Esophagus squamous epithelium (tissue), 5 donors: Measurements from ENCODE around the gene EGFR. TPM values are rescaled to one million over a fixed set of nuclear protein-coding genes. Genes with fewer than 3 reads are reported as not detected.

Experiments
- DNase-seq: peaks from one replicate; lab custom pipeline; 2025; lab: John Stamatoyannopoulos, UW
- H3K27ac ChIP-seq, 4 donors: fragments of 200-600 bp; sonication (generic); one replicate each; pipeline ENCODE4 v1.5.1; 2016 to 2019; ENCODE audit warnings: mild to moderate bottlenecking in 1 of 4
- H3K27me3 ChIP-seq, 4 donors: fragments of 200-600 bp; sonication (generic); 1 replicate in 3 of 4; 2 replicates in 1 of 4; pipeline versions ENCODE4 v1.5.1 to v1.6.0; 2017 to 2021; ENCODE audit warnings: antibody characterized with exemption in 1 of 4
- H3K36me3 ChIP-seq, 3 donors: fragments of 200-600 bp; sonication (generic); one replicate each; pipeline ENCODE4 v1.5.1; 2016 to 2019
- H3K4me1 ChIP-seq, 3 donors: fragments of 200-600 bp; sonication (generic); one replicate each; pipeline ENCODE4 v1.5.1; 2017 to 2019
- H3K4me3 ChIP-seq, 4 donors: fragments of 200-600 bp; sonication (generic); 1 replicate in 3 of 4; 2 replicates in 1 of 4; pipeline ENCODE4 v1.5.1; 2016 to 2019; ENCODE audit warnings: mild to moderate bottlenecking in 2 of 4, moderate library complexity in 1 of 4
- H3K9me3 ChIP-seq, 3 donors: fragments of 200-600 bp; sonication (generic); one replicate each; pipeline ENCODE4 v1.5.1; 2016 to 2019
- POLR2A ChIP-seq, 4 donors: fragments of 450-650 bp; IDR thresholded peaks; one replicate each; pipeline ENCODE4 v1.6.1; 2017; ENCODE audit warnings: antibody characterized with exemption in 4 of 4, mild to moderate bottlenecking in 4 of 4, moderate library complexity in 3 of 4
- WGBS, 2 donors: methylation state at CpG; one replicate each; pipeline ENCODE4 v1.1.5; 2018; 5-methylcytosine and 5-hydroxymethylcytosine counted together
- intact Hi-C: fragments of 100-400 bp; cut with DNase I; formaldehyde crosslinking; loops from one replicate; pipeline ENCODE4 v1.15.0; 2022
- total RNA-seq, 4 donors: library from RNA; depleted of rRNA; stranded (reverse); fragments of >200 nt; gene quantifications; one replicate each; pipeline ENCODE4 v1.1.0, GENCODE V29; 2016
- TF ChIP-seq, protein P1 (sequence below), 6 experiments: fragments of 450-650 bp in 4 of 6; fragments of 200-600 bp in 2 of 6; sonication (generic) in 2 of 6; IDR thresholded peaks; one replicate each; pipeline ENCODE4 v1.5.1; 2016 to 2019; ENCODE audit warnings: antibody characterized with exemption in 6 of 6, mild to moderate bottlenecking in 4 of 6, moderate library complexity in 4 of 6
- donor health status: DM: yes; HTN: yes; CAD: no.

EGFR gene
- total RNA-seq, 4 donors from 2014 or later: 66.1 to 108 (median 72.3) TPM

DNA sequence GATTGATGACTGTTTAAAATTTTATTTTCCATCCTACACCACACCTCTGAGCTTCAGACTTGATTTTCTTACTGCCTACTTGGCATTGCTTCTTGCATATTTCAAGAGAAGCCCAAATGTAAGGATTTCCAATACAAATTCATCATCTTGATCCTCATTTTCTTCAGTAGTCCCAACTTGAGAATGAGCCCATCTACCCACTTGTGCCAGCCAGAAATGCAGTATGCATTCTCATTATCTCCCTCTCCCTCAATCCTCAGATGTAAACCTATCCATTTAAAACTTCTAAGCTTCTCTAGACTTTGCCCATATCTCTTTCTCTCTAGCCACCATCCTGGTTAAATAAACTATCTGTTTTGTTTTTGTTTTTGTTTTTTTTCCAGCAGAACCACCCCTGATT lies 22.4 kb upstream of the EGFR start:
- Histone ChIP-seq H3K27me3 (no peaks in the 10 kb centered on the region), H3K4me3 (no peak overlapping the region), H3K27ac (no peak overlapping the region), H3K4me1 (peaks cover 0 to 10% (median 0%) of the 10 kb centered on the region in 3 donors), H3K9me3 (no peaks in the 10 kb centered on the region), H3K36me3 (no peaks in the 10 kb centered on the region)
- intact Hi-C loops: no loop called here
- no peak for DNase-seq
- TF ChIP-seq, protein P1, sequence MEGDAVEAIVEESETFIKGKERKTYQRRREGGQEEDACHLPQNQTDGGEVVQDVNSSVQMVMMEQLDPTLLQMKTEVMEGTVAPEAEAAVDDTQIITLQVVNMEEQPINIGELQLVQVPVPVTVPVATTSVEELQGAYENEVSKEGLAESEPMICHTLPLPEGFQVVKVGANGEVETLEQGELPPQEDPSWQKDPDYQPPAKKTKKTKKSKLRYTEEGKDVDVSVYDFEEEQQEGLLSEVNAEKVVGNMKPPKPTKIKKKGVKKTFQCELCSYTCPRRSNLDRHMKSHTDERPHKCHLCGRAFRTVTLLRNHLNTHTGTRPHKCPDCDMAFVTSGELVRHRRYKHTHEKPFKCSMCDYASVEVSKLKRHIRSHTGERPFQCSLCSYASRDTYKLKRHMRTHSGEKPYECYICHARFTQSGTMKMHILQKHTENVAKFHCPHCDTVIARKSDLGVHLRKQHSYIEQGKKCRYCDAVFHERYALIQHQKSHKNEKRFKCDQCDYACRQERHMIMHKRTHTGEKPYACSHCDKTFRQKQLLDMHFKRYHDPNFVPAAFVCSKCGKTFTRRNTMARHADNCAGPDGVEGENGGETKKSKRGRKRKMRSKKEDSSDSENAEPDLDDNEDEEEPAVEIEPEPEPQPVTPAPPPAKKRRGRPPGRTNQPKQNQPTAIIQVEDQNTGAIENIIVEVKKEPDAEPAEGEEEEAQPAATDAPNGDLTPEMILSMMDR (IDR thresholded peaks at IDR 0.05): no peak
- TF ChIP-seq POLR2A (IDR thresholded peaks at IDR 0.05): no peak

DNA sequence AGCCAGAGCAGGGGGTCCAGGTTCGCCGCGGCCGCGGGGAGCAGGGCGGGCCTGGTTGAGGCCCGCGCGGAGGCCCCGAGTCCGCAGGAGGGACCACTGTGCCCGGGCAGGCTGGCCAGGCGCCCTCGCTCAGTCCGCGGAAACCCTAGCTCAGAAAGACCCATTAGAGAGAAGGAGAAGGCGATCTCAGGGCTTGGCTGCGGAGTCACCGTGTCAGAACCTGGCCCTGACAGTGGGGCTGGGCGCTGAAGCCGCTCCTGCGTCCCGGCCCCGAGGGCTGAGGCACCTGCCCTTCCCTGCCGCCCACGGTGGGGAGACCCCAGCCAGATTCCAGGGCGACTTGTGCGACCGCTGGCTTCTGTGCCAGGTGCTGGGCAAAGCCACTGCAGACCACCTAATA lies 14.2 kb upstream of the EGFR start:
- DNase-seq: no peak
- Histone ChIP-seq H3K9me3 (no peaks in the 10 kb centered on the region), H3K4me1 (no peaks in the 10 kb centered on the region), H3K27me3 (peaks cover 0 to 6% (median 0%) of the 10 kb centered on the region in 4 donors), H3K27ac (no peak overlapping the region), H3K4me3 (no peak overlapping the region), H3K36me3 (no peaks in the 10 kb centered on the region)
- intact Hi-C loops: no loop called here
- WGBS, 2 donors: 64 to 74% methylated on average over 6 to 14 of the region's 29 CpGs
- TF ChIP-seq POLR2A (IDR thresholded peaks at IDR 0.05): no peak
- TF ChIP-seq, protein P1 (IDR thresholded peaks at IDR 0.05): no peak

DNA sequence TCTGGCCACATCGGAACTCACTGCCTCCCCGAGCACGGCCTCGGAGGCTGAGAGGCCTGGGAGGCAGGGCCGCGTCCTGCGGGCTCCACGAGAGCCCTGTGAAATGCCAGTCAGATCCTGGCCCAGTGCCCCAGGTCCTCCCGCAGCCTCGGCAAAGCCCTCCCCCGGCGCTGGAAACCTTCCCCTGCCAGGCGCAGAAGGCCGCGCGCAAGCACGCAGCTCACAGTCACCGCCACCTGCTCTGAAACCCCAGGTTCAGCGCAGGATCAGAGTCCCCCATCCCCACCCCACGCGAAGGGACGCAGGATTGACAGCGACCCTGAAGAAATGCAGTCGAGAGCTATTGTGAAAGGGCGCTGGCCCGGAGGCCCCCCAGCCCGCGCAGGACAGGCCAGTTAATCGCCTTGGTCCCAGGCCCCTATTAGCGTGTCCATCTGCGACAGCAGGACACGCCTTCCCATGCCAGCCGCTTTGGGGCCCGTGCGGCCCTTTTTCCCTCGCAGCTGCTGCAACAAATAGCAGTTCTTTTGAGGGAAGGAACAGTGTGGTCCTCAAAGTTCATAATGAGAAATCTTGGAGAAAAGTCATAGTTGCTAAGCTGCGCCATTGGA lies 13.5 kb upstream of the EGFR start:
- H3K27me3 ChIP-seq: peaks cover 0 to 6% (median 0%) of the 10 kb centered on the region in 4 donors
- no peaks in the 10 kb centered on the region for H3K4me1 ChIP-seq
- no peak for DNase-seq
- 72 to 88% methylated on average over 20 to 22 of the region's 37 CpGs for WGBS, 2 donors
- TF ChIP-seq, protein P1 (IDR thresholded peaks at IDR 0.05): no peak
- TF ChIP-seq POLR2A (IDR thresholded peaks at IDR 0.05): no peak
- H3K36me3 ChIP-seq: no peaks in the 10 kb centered on the region
- intact Hi-C loops: no loop called here
- no peaks in the 10 kb centered on the region for H3K9me3 ChIP-seq
- no peak overlapping the region for H3K4me3 ChIP-seq
- H3K27ac ChIP-seq: no peak overlapping the region

DNA sequence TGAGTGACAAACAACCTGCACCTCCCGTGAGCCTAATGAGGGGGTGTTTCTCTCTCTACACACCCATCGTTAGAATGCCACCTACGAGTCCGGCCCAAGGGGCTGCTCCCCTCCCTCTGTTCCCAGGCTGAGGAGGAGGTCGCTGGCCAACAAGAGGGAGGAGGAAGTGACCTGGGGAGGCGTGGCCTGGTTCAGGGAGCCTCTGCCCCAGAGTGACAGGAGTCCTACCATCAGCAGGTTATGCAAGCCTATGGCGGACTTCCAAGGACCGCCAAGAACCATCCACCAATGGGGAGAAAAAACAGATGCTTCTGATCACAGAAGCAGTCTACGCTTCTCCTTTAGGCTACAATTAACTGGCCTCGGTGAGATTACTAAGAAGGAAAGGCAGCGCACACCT lies 12.3 kb upstream of the EGFR start:
- 80 to 82% methylated on average over 10 to 11 of the region's 11 CpGs for WGBS, 2 donors
- DNase-seq: no peak
- Histone ChIP-seq H3K27me3 (peaks cover 0 to 6% (median 0%) of the 10 kb centered on the region in 4 donors), H3K27ac (no peak overlapping the region), H3K4me3 (no peak overlapping the region), H3K9me3 (no peaks in the 10 kb centered on the region), H3K4me1 (no peaks in the 10 kb centered on the region), H3K36me3 (no peaks in the 10 kb centered on the region)
- TF ChIP-seq, protein P1 (IDR thresholded peaks at IDR 0.05): no peak
- no peak for TF ChIP-seq POLR2A (IDR thresholded peaks at IDR 0.05)
- intact Hi-C loops: no loop called here

DNA sequence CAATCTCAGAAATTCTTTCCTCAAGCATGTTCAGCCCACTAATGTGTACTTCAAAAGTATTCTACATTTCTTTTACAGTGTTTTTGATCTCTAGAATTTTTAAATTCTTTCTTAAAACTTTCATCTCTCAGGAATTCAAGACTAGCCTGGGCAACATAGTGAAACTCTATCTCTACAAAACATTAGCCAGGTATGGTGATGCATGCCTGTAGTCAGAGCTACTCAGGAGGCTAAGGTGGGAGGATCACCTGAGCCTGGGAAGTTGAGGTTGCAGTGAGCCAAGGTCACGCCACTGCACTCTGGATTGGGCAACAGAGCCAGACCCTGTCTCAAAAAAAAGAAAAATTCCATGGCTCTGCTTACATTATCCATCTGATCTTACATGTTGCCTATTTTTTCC lies 5.0 kb upstream of the EGFR start:
- no peak for DNase-seq
- peaks cover 0 to 13% (median 0%) of the 10 kb centered on the region in 4 donors for H3K27me3 ChIP-seq
- TF ChIP-seq POLR2A (IDR thresholded peaks at IDR 0.05): no peak
- TF ChIP-seq, protein P1 (IDR thresholded peaks at IDR 0.05): no peak
- WGBS, 2 donors: 85 to 92% methylated on average over 1 of the region's 1 CpG
- no peaks in the 10 kb centered on the region for H3K9me3 ChIP-seq
- H3K4me3 ChIP-seq: no peak overlapping the region
- H3K36me3 ChIP-seq: no peaks in the 10 kb centered on the region
- H3K27ac ChIP-seq: no peak overlapping the region
- intact Hi-C loops: no loop called here
- peaks cover 6 to 14% (median 9%) of the 10 kb centered on the region in 3 donors for H3K4me1 ChIP-seq
